Measurements from ENCODE around the gene ADK.
A peak's percentile ranks its signal among the peaks of the same experiment; 100 is the strongest.
"Not testable (repeated sequence)": the region's sequence is repeated elsewhere in the genome, so short reads cannot be mapped to it uniquely, and the experiment has no call there.

Gene ADK

DNA sequence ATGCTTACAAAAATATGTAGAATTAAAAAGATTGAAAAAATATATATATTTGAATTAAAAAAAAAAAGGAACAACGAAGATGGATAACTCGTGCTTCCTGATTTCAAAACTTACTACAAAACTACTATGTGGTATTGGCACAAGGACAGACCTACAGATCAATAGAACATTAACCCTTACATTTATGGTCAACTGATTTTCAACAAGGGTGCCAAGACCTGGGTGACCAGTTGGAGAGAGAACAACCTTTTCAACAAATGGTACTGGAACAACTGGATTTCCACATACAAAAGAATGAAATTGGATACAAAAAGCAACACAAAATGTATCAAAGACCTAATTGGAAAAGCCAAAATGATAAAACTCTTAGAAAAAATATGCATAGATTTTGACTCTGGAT is 10.5 kb upstream of the ADK start:
- FAIRE-seq, result no peak
- DNase-seq (ENCODE audit: insufficient read length, low spot score), result no peak

DNA sequence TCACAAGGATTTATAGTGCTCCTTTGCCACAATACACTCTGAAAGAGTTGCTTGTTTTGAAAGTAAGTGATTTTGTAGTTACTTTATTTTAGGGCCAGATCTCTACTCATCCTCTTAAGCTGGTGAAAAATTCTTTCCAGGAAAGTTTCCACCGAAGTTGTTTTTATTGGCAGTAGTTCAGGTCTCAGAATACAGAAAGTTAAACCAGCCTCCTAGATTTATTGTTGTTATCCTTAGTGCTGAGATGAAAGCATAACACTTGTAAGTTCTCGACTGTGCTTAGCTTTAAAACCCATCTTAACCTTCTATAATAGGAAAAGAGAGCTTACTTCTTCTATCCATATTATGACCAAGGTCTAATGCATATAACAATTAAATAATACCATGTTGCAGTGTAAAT is 5.9 kb upstream of the ADK start:
- FAIRE-seq (no peak), DNase-seq (ENCODE audit: insufficient read length, low spot score) (no peak)

DNA sequence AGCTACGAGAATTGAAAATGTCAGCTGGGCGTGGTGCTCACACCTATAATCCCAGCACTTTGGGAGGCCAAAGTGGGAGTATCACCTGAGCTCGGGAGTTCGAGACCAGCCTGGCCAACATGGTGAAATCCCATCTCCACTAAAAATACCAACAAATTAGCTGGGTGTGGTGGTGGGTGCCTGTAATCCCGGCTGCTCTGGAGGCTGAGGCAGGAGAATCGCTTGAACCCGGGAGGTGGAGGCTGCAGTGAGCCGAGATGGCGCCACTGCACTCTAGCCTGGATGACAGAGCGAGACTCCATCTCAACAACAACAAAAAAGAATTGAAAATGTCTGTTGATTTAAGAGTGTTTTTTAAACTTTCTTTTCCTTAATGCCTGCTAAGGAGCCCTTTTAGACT is 4.0 kb upstream of the ADK start:
- not testable (repeated sequence) for FAIRE-seq

DNA sequence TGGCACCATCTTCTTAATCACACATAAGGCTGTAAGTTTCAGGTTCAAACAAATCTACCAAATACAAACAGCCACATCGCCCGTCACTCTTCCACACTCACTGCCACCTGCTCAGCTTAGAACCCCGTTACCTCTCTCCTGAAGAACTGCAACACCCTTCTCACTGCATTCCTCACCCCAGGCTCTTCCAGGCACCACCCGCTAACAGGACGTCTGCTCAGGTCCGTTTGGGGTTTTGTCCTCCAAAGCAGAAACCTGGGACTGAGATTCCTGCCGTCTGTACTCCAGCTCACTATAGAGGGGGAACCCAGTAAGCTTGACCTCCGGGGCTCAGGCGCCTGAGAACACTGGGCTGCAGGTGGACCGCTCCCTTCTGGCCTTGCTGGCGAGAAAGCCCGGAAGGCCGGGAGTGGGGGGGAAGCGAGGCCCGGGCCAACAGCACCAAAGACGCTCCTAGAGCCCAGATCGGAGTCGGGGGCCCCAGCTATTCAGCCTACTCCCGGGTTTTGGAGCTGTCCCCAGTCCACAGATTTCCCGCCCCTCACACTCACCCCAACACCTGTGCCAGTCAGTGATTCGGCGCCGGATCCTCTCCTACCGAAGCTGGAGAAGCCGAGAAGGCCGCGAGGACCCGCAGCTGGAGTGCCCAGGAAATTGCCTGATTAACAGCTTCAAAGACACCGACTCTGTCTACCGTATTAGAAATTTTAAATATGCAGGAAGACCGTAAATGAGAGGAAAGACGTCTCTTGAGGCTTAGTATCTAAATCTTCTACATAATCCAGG is 624 bp upstream of the ADK start, which contains the start of gene AP3M1:
Gene AP3M1, minus strand, starts transcription at position 625 of the 786 bp plus-strand sequence. CDS start 12,449 bp downstream, outside the sequence.
- peak; percentile 65 for DNase-seq (ENCODE audit: insufficient read length, low spot score)
- FAIRE-seq, result peak; percentile 55

More for the DNA sequence above, 4.0 kb upstream of the ADK start:
- not testable (repeated sequence) for DNase-seq (ENCODE audit: insufficient read length, low spot score)

DNA sequence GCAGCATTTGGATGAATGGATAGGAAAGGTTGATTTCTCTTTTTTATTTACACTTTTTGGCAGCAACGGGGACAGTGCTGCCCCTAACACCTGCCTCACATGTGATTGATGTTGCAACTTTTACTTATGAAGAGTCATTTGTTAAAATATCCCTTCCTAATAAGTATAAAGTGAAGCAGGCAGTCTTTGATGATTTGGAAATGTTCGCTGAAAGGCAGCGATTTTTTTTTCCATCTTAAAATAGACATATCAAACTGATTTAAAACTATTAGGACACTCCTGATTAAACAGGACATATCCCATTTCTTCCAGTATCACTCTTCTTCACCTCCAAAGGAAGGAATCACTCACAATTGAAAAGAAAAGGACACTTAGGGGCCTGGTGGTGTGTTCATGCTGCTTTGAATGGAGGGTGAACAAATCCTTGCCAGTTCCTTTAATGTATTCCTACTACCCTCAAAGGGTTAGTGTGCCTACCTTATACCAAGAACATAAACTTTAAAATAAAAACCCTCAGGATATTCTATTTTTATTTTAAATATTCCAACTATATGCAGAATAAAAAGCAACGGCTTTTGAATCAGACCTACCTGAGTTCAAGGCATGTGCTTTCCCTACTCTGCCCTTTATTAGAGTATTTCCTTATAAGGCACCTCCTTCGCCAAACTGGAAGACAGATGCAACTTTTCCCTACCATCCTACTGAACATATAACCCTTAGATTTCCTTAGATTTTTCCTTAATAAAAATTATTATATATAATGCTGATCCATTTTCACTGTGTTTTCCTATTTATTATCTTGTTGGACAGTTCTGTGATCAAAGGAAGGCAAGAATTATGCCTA is 1.1 kb downstream of the ADK start:
- DNase-seq (ENCODE audit: insufficient read length, low spot score) (no peak), FAIRE-seq (no peak)

DNA sequence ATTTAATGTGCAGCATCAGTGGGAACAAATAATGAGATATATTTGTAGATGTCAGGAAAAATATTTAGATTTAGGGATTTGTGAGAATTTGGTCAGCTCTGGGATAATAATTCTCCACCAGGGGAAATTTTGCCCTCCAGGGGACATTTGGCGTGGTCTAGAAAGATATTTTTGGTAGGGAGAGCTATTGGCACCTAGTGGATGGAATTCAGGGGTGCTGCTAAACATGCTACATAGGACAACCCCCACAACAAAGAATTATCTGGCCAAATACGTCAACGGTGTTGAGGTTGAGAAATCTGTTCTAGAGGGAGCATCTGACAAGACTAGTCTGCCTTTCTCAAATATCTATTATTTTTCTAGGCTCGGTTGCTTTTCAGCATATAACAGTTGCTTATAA is 2.1 kb downstream of the ADK start:
- no peak for FAIRE-seq

DNA sequence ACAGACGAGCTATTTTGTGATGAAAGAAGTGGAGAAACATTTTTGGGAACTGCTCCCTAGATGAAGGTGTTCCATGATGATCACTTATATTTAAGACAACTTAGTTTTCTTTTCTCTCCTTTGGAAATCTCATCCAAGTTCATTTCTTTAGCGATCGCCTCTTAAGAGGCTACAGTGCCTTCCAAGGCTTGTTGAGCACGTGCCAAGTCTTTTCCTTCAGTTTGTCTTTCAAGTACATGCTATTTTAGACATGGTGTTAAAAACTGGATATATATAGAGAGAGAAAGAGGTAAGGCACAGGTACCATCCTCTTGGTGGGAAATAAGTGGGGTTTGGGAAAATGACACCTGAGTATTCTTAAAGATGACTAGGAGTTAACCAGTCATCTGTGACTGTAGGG is 2.7 kb downstream of the ADK start:
- DNase-seq (ENCODE audit: insufficient read length, low spot score) (no peak), FAIRE-seq (no peak)

More for the DNA sequence above, 2.1 kb downstream of the ADK start:
- no peak for DNase-seq (ENCODE audit: insufficient read length, low spot score)

DNA sequence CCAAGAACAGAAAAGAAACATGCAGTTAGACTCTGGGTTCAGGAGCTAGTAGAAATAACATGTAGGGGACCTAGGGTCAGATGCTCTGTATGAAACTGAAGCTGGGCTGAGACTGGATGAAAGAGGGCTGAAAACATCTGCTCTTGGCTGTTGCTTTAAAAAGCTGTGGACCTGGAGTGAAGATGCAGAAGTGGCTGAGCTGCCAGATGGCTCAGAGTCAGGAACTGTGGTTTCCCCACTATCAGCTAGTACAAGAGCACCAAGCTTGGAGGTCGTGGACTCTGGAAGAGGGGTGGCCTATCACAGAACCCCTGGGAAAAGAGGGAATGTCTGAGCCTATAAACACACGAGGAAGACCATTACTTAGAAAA is 5.9 kb downstream of the ADK start:
- FAIRE-seq (peak; percentile 88), DNase-seq (ENCODE audit: insufficient read length, low spot score) (no peak)

DNA sequence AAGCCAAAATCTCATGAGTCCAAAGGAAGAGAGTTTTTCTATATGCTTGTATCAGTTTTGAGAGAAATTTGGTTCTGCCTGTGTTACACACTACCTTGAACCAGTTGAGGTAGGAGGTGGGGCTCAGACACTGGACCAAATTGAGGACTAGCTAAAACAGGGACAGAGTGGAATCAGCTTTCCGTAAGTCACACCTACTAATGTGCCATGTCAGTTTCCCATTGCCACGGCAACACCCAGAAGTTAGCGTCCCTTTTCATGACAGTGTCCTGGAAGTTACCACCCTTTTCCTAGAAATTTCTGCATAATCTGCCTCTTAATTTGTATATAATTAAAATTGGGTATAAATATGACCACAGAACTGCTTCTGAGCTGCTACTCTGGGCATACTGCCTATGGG is 9.0 kb downstream of the ADK start:
- FAIRE-seq, result no peak
- no peak for DNase-seq (ENCODE audit: insufficient read length, low spot score)

DNA sequence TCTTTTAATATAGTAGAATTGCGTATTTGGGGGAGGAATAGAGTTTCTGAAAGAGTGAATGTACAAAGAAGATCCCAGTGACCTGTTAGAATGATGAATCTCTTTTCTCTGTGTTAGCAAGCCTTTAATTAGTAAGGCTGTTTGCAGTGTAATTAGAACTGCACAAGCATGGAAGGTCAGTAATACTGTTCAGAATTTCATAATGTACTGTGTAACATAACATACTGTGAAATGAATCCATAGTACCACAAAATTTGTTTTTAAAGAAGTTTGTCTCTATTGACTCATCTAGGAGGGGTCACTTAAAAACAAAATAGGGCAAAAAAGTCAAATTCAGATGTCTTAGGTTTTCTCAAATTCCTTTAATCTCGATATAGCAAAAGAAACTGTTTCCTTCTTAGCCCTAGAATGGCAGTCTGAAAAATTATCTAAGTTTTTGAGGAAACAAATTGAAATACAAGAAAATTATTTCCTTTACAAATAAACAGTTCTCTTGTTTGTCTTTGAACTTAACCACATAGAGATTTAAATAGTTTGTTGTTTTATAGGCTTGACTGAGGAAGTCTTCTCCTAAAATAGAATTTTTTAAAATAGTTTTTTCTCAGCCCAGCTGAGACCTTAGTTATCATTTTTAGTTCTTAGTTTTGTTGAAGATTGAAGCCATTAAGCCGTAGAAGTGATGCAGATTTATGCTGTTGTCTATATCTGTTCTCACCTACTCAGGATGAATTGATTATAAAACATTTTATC is 12.5 kb downstream of the ADK start:
- no peak for FAIRE-seq

DNA sequence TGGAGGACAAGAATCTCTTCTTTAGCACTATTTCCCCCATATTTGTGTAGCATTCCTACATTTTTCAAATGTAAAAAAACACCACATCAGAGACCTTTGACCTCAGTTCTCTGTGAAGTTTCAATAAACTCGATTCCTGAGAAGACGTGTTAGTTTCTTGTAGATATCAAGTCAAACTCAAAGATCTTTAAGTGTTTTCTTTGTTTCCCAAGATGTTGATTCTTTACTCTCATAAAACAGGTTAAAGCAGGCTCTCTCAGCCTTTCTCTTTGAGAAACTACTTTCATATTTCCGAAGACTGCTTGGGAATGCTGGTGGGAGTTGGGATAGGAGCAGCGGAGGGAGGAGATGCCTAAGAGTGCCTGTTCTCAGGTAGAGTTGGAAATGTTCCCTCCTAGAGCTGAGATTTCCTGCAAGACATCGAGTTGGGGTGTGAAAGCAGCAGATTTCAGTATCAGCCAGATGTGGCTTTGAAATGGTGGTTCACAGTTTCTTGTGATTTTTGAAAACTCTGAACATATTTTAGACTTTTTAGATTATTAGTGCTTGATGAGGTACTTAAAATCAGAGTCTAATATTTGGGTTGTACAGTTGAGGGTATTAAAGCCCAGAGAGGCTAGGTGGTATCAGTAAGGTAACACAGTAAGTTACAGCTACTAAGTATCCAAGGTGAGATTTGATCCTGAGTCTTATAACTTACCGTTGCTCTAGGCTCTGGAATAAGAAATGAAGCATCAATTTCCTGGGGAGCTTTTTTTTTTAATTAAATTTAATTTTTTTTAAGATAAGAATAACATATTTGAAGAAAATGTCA is 13.9 kb downstream of the ADK start:
- peak; percentile 94 for FAIRE-seq
- no peak for DNase-seq (ENCODE audit: insufficient read length, low spot score)

More for the DNA sequence above, 12.5 kb downstream of the ADK start:
- DNase-seq (ENCODE audit: insufficient read length, low spot score), result no peak

DNA sequence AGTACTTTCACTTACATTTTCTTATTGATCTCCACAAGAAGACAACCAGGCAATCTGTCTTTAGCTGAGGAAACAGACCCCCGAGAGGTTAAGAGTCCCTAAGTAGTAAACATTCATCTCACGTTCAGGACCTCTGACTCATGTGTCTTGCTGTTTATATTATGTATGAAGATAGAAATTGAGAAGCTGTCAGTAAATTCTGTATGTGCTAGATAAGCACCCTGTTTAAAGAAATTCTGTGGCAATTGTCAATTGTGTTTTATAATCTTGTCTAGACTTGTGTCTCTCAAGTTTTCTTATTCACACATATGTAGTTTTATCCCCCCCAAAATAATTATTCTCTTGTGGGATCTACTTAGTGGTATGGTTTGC is 14.5 kb downstream of the ADK start:
- FAIRE-seq (peak; percentile 11), DNase-seq (ENCODE audit: insufficient read length, low spot score) (no peak)

DNA sequence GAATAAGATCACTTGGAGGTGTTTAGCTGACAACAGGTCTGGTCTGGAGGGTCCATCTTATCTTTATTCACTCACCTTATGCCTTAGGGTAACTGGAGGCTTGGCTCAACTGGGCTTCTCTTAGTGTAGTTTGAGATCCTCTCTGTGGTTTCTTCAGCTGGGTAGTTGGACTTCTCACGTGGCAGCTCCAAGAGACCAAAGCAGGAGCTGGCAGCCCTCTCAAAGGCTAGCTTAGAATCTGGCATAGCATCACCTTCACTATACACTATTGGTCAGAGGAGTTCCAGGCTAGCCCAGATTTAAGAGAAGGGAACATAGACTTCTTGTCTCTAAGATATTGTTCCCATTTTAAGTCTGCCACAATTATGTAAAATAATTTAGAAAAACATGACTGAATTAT is 16.4 kb downstream of the ADK start:
- DNase-seq (ENCODE audit: insufficient read length, low spot score) (no peak), FAIRE-seq (peak; percentile 65)

DNA sequence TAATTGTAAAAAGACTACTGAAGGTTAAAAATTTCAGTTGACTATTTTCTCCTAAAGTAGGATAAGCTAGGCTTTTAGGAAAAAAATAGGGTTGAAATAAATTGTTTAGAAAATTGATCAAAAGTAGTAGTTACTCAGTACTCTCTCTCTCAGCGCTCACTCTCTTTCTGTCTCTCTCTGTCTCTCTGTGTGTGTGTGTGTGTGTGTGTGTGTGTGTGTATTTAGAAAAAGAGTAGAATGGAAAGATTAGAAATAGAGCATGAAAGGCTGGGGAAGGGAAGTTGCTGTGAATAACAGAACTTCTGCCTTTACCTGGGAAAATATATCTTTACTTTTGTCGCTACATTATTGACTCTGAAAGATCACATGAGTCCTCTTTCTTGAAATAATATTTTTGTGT is 20.6 kb downstream of the ADK start:
- DNase-seq (ENCODE audit: insufficient read length, low spot score), result no peak
- FAIRE-seq, result no peak

DNA sequence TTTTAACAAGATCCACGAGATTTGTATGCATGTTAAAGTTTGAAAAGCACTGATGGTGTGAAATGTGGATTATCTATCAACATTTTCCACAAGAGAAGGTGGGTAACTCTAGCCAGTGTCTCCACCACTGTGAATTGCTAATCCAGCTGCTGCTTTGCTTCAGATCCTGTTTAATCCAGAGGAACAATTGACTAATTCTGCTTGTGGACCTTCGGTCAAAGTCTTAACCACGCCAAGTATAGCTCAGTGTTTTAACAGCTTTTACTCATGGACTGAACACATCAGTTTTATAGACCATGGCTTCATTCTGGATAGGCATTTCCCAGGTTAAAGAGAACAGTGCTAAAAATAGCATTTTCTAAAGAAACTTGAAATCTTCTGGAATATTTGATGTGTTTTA is 23.5 kb downstream of the ADK start:
- FAIRE-seq (no peak), DNase-seq (ENCODE audit: insufficient read length, low spot score) (no peak)

DNA sequence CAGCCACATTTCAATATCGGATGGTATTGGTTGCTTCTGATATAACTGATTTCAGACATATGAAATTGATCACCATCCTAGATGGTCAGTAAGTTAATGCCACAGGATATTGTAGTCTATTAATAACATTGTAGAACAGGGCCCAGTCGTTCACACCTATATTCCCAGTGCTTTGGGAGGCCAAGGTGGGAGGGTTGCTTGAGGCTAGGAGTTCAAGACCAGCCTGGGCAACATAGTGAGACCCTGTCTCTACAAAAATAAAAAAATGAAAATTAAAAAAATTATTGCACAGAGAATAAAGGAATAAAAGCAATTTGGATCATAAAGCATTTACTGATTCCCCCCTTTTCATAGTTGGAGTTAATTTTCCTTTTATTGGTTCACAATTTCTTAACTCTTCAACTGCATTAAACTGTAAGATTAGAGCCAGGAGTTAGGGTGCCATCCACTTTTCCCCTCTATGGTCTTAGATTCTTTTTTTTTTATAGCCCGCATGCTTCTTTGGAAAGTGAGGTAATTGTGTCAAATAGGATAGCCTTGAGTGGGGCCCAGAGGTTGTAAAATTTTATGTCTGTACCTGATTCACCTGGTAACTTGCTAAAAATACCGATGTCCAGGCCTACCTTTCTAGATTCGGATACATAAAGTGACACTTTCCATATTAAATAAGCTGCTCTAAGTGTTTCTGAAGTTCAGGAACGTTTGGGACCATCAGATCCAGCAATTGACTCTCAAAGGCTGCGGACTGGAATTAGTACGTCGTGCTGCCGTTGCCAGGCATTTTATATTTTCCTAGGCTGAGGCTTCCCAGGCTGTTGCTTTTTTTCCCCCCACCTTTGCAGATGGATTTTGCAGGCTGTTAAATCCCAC is 24.7 kb downstream of the ADK start:
- DNase-seq (ENCODE audit: insufficient read length, low spot score) (no peak), FAIRE-seq (no peak)

DNA sequence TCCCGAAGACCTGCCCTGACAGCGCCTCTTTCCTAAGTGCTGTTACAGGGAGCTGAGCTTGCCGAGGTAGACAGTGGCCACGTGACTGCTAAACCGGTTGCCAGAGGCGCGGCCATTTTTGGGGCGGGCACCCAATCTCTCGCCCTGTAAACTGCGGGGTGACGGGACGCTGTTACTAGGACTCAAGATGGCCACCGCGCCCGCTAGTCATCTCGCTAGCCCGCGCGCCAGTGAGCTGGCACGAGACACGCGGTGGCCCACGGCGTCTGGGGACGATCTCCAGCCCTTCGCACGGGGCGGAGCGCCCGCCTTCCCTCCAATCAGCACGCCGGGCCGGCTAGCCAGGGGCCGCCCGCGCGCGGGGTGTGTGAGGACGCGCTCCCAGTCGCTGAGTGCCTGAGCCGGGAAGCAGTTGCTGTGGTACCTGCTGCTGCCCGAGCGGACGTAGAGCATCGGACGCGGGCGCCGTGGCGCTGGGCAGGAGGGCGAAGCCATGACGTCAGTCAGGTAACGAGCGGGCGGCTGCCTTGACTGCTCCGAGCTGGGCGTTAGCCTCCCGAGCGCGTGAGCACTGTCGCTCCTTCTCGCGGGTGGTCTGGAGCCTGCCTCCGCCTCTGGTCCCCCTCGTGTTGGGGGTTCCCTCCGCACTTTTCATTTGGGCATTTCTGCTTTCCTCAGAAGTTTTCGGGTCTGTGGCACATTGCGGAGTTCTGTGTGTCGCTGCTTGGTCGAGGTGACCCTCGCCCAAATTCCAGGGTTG is 25.5 kb downstream of the ADK start:
- FAIRE-seq (peak; percentile 89), DNase-seq (ENCODE audit: insufficient read length, low spot score) (peak; percentile 64)

DNA sequence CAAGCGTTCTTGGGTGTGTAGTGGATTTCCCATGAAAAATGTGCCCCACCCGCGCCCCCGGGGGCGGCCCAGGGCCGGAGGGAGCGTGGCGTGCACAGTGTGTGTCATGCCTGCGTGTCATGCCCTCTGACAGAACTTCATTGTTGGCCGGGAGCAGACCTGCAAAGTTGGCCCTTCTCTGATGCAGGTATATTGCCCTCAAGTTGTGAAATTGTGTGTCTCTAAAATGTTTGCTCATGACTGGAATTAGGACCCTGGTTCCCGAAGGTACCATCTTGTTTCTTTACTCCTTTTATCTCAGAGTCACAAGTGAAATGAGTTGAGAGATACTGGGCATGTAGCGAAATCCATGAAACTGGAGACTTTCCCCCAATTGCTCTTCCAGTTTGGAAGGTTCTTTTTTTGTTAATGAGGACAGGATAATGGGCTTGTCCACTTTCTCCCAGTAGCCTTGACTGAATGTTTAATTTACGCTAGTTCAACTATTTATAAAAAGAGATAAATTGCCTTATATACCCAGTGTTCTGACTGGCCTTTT is 26.2 kb downstream of the ADK start:
- DNase-seq (ENCODE audit: insufficient read length, low spot score), result no peak
- no peak for FAIRE-seq

All from GM19239 (cell line).